SU-DHL-6 (cell line): ENCODE measurements around the gene TMEM221.

Experiments used
- H2AFZ ChIP-seq: fragments of 200-600 bp; sonication (generic); 2 replicates; pipeline ENCODE4 v1.6.1; 2014; ENCODE audit warnings: low read depth, mild to moderate bottlenecking, moderate library complexity, mixed read lengths, antibody characterized with exemption, low read length; ENCODE audit not compliant: severe bottlenecking
- H3F3A ChIP-seq: fragments of 200-600 bp; shearing (Covaris generic); 2 replicates; pipeline ENCODE4 v1.6.0; 2016; ENCODE audit warnings: antibody characterized with exemption, mild to moderate bottlenecking; ENCODE audit not compliant: insufficient read depth
- H3K27ac ChIP-seq: fragments of 200-600 bp; sonication (generic); 2 replicates; pipeline ENCODE4 v1.5.1; 2016; ENCODE audit warnings: low read depth, mild to moderate bottlenecking, low read length, moderate library complexity, mixed read lengths
- H3K27me3 ChIP-seq: fragments of 200-600 bp; sonication (generic), shearing (Covaris generic); 2 replicates; pipeline ENCODE4 v1.6.0; 2014; ENCODE audit warnings: mild to moderate bottlenecking, low read length
- H3K36me3 ChIP-seq: fragments of 200-600 bp; sonication (generic); 2 replicates; pipeline ENCODE4 v1.6.1; 2014; ENCODE audit warnings: mild to moderate bottlenecking, low read length, mixed read lengths
- H3K4me2 ChIP-seq: fragments of 300-600, 200-600 bp; shearing (Covaris generic), sonication (generic); 2 replicates; pipeline ENCODE4 v1.6.0; 2014; ENCODE audit warnings: low read length, low read depth, mild to moderate bottlenecking; ENCODE audit not compliant: poor library complexity, severe bottlenecking
- H3K4me3 ChIP-seq: fragments of 200-600 bp; sonication (generic); 2 replicates; pipeline ENCODE4 v1.5.1; 2014; ENCODE audit warnings: antibody characterized with exemption, low read length, mild to moderate bottlenecking, mixed read lengths; ENCODE audit not compliant: insufficient read depth, poor library complexity, severe bottlenecking
- H3K79me2 ChIP-seq: fragments of 200-600 bp; sonication (generic); 2 replicates; pipeline ENCODE4 v1.6.1; 2014; ENCODE audit warnings: mild to moderate bottlenecking, low read length, moderate library complexity; ENCODE audit not compliant: insufficient read depth
- H3K9ac ChIP-seq: fragments of 200-600 bp; sonication (generic); 2 replicates; pipeline ENCODE4 v1.7.0; 2014; ENCODE audit warnings: mild to moderate bottlenecking, low read length
- H3K9me2 ChIP-seq: fragments of 200-600 bp; sonication (generic); replicated peaks from 2 replicates; pipeline ENCODE4 v1.6.1; 2014; ENCODE audit warnings: low read length; ENCODE audit not compliant: insufficient read depth
- H3K9me3 ChIP-seq: fragments of 200-600 bp; sonication (generic); 2 replicates; pipeline ENCODE4 v1.6.1; 2014; ENCODE audit warnings: low read length, mixed read lengths; ENCODE audit not compliant: insufficient read depth
- H4K20me1 ChIP-seq: fragments of 200-600 bp; sonication (generic); 2 replicates; pipeline ENCODE4 v1.6.1; 2014; ENCODE audit warnings: low read depth, mild to moderate bottlenecking, antibody characterized with exemption, low read length, moderate library complexity, mixed read lengths
- CTCF ChIP-seq: fragments of 200-600 bp; sonication (generic); IDR thresholded peaks from one replicate; pipeline ENCODE4 v1.5.1; 2017; ENCODE audit warnings: antibody characterized with exemption, mild to moderate bottlenecking, low read length, moderate library complexity; ENCODE audit not compliant: insufficient read depth, poor library complexity, severe bottlenecking
- EZH2phosphoT487 ChIP-seq: fragments of 200-600 bp; sonication (generic), shearing (Covaris generic); conservative IDR thresholded peaks from 2 replicates; pipeline ENCODE4 v1.6.1; 2018; ENCODE audit warnings: mild to moderate bottlenecking, antibody characterized with exemption, low read length, moderate library complexity, mixed read lengths

The TMEM221 gene

GRCh38 chr19:17435218-17435617, 13.2 kb downstream of the TMEM221 start:
- no peak overlapping the region for H2AFZ ChIP-seq
- no peaks in the 10 kb centered on the region for H3K9me2 ChIP-seq
- no peak overlapping the region for H3K4me3 ChIP-seq
- no peak overlapping the region for H3K9ac ChIP-seq
- no peaks in the 10 kb centered on the region for H4K20me1 ChIP-seq
- H3F3A ChIP-seq = no peaks in the 10 kb centered on the region
- no peak overlapping the region for H3K27ac ChIP-seq
- no peaks in the 10 kb centered on the region for H3K27me3 ChIP-seq
- no peaks in the 10 kb centered on the region for H3K36me3 ChIP-seq
- no peaks in the 10 kb centered on the region for H3K79me2 ChIP-seq
- no peaks in the 10 kb centered on the region for H3K9me3 ChIP-seq
- no peak overlapping the region for H3K4me2 ChIP-seq
- TF ChIP-seq EZH2phosphoT487 (no peak), CTCF (no peak)

GRCh38 chr19:17431417-17431816, 17.1 kb downstream of the TMEM221 start:
- no peaks in the 10 kb centered on the region for H3K79me2 ChIP-seq
- no peaks in the 10 kb centered on the region for H3K27me3 ChIP-seq
- no peak overlapping the region for H3K9ac ChIP-seq
- no peaks in the 10 kb centered on the region for H3K9me2 ChIP-seq
- H3K27ac ChIP-seq = no peak overlapping the region
- no peaks in the 10 kb centered on the region for H3K9me3 ChIP-seq
- H3K36me3 ChIP-seq = no peaks in the 10 kb centered on the region
- no peak overlapping the region for H2AFZ ChIP-seq
- H3F3A ChIP-seq = no peaks in the 10 kb centered on the region
- no peaks in the 10 kb centered on the region for H4K20me1 ChIP-seq
- TF ChIP-seq EZH2phosphoT487 = no peak
- TF ChIP-seq CTCF = no peak
- no peak overlapping the region for H3K4me2 ChIP-seq
- no peak overlapping the region for H3K4me3 ChIP-seq

DNA sequence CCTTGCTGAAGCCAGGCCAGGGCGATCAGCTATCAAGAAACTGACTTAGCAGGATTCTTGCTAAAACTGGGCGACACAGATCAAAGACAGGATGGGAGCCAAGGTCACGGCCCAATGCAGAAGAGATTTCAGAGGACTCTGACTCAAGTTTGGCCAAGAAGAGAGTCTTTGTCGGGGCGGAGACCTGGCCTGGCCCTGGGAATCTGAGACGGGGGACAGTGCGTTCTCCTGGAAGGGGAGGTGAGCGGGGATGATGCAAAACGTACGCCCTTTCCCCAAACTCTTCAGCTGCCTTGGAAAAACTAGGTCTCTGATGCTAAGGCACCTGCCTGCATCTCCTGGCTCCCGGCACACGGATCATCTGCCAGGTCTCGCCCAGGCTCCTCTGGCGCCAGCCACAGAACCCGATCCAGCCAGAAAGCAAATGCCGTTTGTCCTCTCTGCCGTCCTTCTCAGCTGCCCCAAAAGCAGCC, 18.8 kb downstream of the TMEM221 start:
- Histone ChIP-seq H3K27ac (no peak overlapping the region), H3F3A (no peaks in the 10 kb centered on the region), H3K79me2 (no peaks in the 10 kb centered on the region), H3K4me3 (no peak overlapping the region), H3K27me3 (no peaks in the 10 kb centered on the region), H3K36me3 (no peaks in the 10 kb centered on the region), H3K4me2 (no peak overlapping the region), H3K9ac (no peak overlapping the region), H3K9me2 (no peaks in the 10 kb centered on the region), H2AFZ (no peak overlapping the region), H3K9me3 (no peaks in the 10 kb centered on the region), H4K20me1 (no peaks in the 10 kb centered on the region)
- TF ChIP-seq EZH2phosphoT487 = no peak
- TF ChIP-seq CTCF = no peak
